Loucy (cell line): ENCODE results near the gene PRRC2B.

Source experiments
- CTCF ChIP-seq: fragments of 200-600 bp; sonication (generic); conservative IDR thresholded peaks from 2 replicates; pipeline ENCODE4 v1.5.1; 2014; ENCODE audit warnings: mild to moderate bottlenecking, antibody characterized with exemption, low read length
- EZH2phosphoT487 ChIP-seq: fragments of 200-600 bp; IDR thresholded peaks from 2 replicates; pipeline ENCODE4 v1.6.1; 2018; ENCODE audit warnings: antibody characterized with exemption, mild to moderate bottlenecking, moderate library complexity, borderline replicate concordance

- no peak for TF ChIP-seq CTCF
- no peak for TF ChIP-seq EZH2phosphoT487
These were observed 6.5 kb upstream of the PRRC2B start for GRCh38 chr9:131387394-131387793.
